ENCODE data around the gene SDK1.
A peak's percentile ranks its signal among the peaks of the same experiment; 100 is the strongest.
"Not testable (repeated sequence)": the region's sequence is repeated elsewhere in the genome, so short reads cannot be mapped to it uniquely, and the experiment has no call there.

SDK1 gene

GRCh38 chr7:4085937-4086691, 785.1 kb downstream of the SDK1 start:
- Mint-ChIP-seq H3K4me1 (peaks cover 12% of the 10 kb centered on the region), H3K4me3 (no peak overlapping the region), H3K27me3 (no peaks in the 10 kb centered on the region), H3K9me3 (peaks cover 6 to 8% of the 10 kb centered on the region in 2 donors), H3K27ac (no peak overlapping the region)
- ATAC-seq (no peak), DNase-seq (no peak)

- no peak for ATAC-seq
- no peak overlapping the region for H3K4me3 Mint-ChIP-seq
- no peak for DNase-seq
- H3K27ac Mint-ChIP-seq = no peak overlapping the region
- H3K4me1 Mint-ChIP-seq = peaks cover 12% of the 10 kb centered on the region
- H3K27me3 Mint-ChIP-seq = no peaks in the 10 kb centered on the region
- peaks cover 6 to 8% of the 10 kb centered on the region in 2 donors for H3K9me3 Mint-ChIP-seq
Observed at GRCh38 chr7:4086723-4087122, 785.7 kb downstream of the SDK1 start.

- Mint-ChIP-seq H3K27ac (no peak overlapping the region), H3K4me3 (no peak overlapping the region), H3K4me1 (peaks cover 15% of the 10 kb centered on the region), H3K9me3 (no peaks in the 10 kb centered on the region), H3K27me3 (no peaks in the 10 kb centered on the region)
- ATAC-seq = no peak
- DNase-seq = no peak
Observed at GRCh38 chr7:4091767-4092166, 790.7 kb downstream of the SDK1 start.

- ATAC-seq = no peak
- no peaks in the 10 kb centered on the region for H3K27me3 Mint-ChIP-seq
- no peak for DNase-seq
- no peaks in the 10 kb centered on the region for H3K9me3 Mint-ChIP-seq
- no peak overlapping the region for H3K4me3 Mint-ChIP-seq
- peaks cover 27% of the 10 kb centered on the region for H3K4me1 Mint-ChIP-seq
- H3K27ac Mint-ChIP-seq = no peak overlapping the region
Observed at GRCh38 chr7:4093035-4093434, 792.0 kb downstream of the SDK1 start.

- no peaks in the 10 kb centered on the region for H3K27me3 Mint-ChIP-seq
- no peak overlapping the region for H3K4me3 Mint-ChIP-seq
- DNase-seq (no peak), ATAC-seq (no peak)
- peaks cover 30% of the 10 kb centered on the region for H3K4me1 Mint-ChIP-seq
- H3K9me3 Mint-ChIP-seq = no peaks in the 10 kb centered on the region
- H3K27ac Mint-ChIP-seq = no peak overlapping the region
Observed at GRCh38 chr7:4093483-4093882, 792.4 kb downstream of the SDK1 start.

- peaks cover 30% of the 10 kb centered on the region for H3K4me1 Mint-ChIP-seq
- H3K9me3 Mint-ChIP-seq, ATAC-seq, DNase-seq, H3K27ac Mint-ChIP-seq, H3K27me3 Mint-ChIP-seq, H3K4me3 Mint-ChIP-seq: not testable (repeated sequence)
Observed at GRCh38 chr7:4094158-4094557, 793.1 kb downstream of the SDK1 start.

GRCh38 chr7:4097001-4097609, 796.1 kb downstream of the SDK1 start:
- no peaks in the 10 kb centered on the region for H3K27me3 Mint-ChIP-seq
- peak overlapping the region in 1 of 2 donors; percentile 20 for H3K4me3 Mint-ChIP-seq
- H3K4me1 Mint-ChIP-seq = peaks cover 30% of the 10 kb centered on the region
- DNase-seq (no peak), ATAC-seq (no peak)
- H3K9me3 Mint-ChIP-seq = no peaks in the 10 kb centered on the region
- H3K27ac Mint-ChIP-seq = peak overlapping the region in 1 of 2 donors; percentile 8

GRCh38 chr7:4098169-4098568, 797.1 kb downstream of the SDK1 start:
- Mint-ChIP-seq H3K9me3 (no peaks in the 10 kb centered on the region), H3K4me1 (peaks cover 30% of the 10 kb centered on the region), H3K27ac (no peak overlapping the region), H3K4me3 (no peak overlapping the region), H3K27me3 (no peaks in the 10 kb centered on the region)
- ATAC-seq = no peak
- no peak for DNase-seq

GRCh38 chr7:4099651-4100050, 798.6 kb downstream of the SDK1 start:
- ATAC-seq (no peak), DNase-seq (no peak)
- H3K27ac Mint-ChIP-seq = no peak overlapping the region
- no peaks in the 10 kb centered on the region for H3K27me3 Mint-ChIP-seq
- no peak overlapping the region for H3K4me3 Mint-ChIP-seq
- peaks cover 27% of the 10 kb centered on the region for H3K4me1 Mint-ChIP-seq
- no peaks in the 10 kb centered on the region for H3K9me3 Mint-ChIP-seq

- H3K4me1 Mint-ChIP-seq = peaks cover 22% of the 10 kb centered on the region
- no peak for DNase-seq
- no peak overlapping the region for H3K27ac Mint-ChIP-seq
- H3K9me3 Mint-ChIP-seq = no peaks in the 10 kb centered on the region
- no peak for ATAC-seq
- H3K27me3 Mint-ChIP-seq = no peaks in the 10 kb centered on the region
- H3K4me3 Mint-ChIP-seq = no peak overlapping the region
Observed at GRCh38 chr7:4100148-4100547, 799.1 kb downstream of the SDK1 start.

GRCh38 chr7:4100691-4101090, 799.6 kb downstream of the SDK1 start:
- Mint-ChIP-seq H3K4me3 (no peak overlapping the region), H3K4me1 (peaks cover 21% of the 10 kb centered on the region), H3K9me3 (no peaks in the 10 kb centered on the region), H3K27ac (no peak overlapping the region), H3K27me3 (no peaks in the 10 kb centered on the region)
- ATAC-seq = no peak
- no peak for DNase-seq

GRCh38 chr7:4102231-4102841, 801.3 kb downstream of the SDK1 start:
- no peak for ATAC-seq
- no peaks in the 10 kb centered on the region for H3K9me3 Mint-ChIP-seq

GRCh38 chr7:4103352-4104091, 802.5 kb downstream of the SDK1 start:
- H3K27ac Mint-ChIP-seq = peak overlapping the region in 1 of 2 donors; percentile 41
- H3K27me3 Mint-ChIP-seq = no peaks in the 10 kb centered on the region

More at GRCh38 chr7:4102231-4102841, 801.3 kb downstream of the SDK1 start:
- Mint-ChIP-seq H3K4me1 (peaks cover 10% of the 10 kb centered on the region), H3K27me3 (no peaks in the 10 kb centered on the region), H3K4me3 (no peak overlapping the region), H3K27ac (no peak overlapping the region)
- no peak for DNase-seq

GRCh38 chr7:4107839-4108238, 806.8 kb downstream of the SDK1 start:
- ATAC-seq (no peak), DNase-seq (no peak)
- Mint-ChIP-seq H3K27me3 (no peaks in the 10 kb centered on the region), H3K4me1 (no peaks in the 10 kb centered on the region), H3K4me3 (no peak overlapping the region), H3K9me3 (no peaks in the 10 kb centered on the region), H3K27ac (peak overlapping the region in 1 of 2 donors; percentile 14)

More at GRCh38 chr7:4103352-4104091, 802.5 kb downstream of the SDK1 start:
- Mint-ChIP-seq H3K4me3 (no peak overlapping the region), H3K4me1 (no peaks in the 10 kb centered on the region), H3K9me3 (no peaks in the 10 kb centered on the region)
- ATAC-seq (no peak), DNase-seq (no peak)

- no peaks in the 10 kb centered on the region for H3K4me1 Mint-ChIP-seq
- ATAC-seq (no peak), DNase-seq (no peak)
- no peak overlapping the region for H3K4me3 Mint-ChIP-seq
- no peaks in the 10 kb centered on the region for H3K9me3 Mint-ChIP-seq
- no peaks in the 10 kb centered on the region for H3K27me3 Mint-ChIP-seq
- no peak overlapping the region for H3K27ac Mint-ChIP-seq
Observed at GRCh38 chr7:4108951-4109350, 807.9 kb downstream of the SDK1 start.

Data from stimulated activated naive CD8-positive, alpha-beta T cell treated with anti-CD3 and anti-CD28 coated beads, Interleukin-15, amount 100 ng/mL, for 72 hours (primary cell).